IMR-90 (cell line): ENCODE data around the gene TM7SF2. TPM values are rescaled to one million over a fixed set of nuclear protein-coding genes. Genes with fewer than 3 reads are reported as not detected.

Experiments
- ATAC-seq: fragments of 200-7000 bp; cut with Tn5 transposase; 2 replicates; pipeline ENCODE4 v1.9.1; 2020; ENCODE audit warnings: low read depth, mild to moderate bottlenecking, moderate library complexity
- BruUV-seq: library from RNA; stranded (reverse); fragments of 400-500 nt; replicated peaks from 2 replicates; lab custom pipeline; 2021; lab: Mats Ljungman, UMichigan
- CTCF ChIA-PET: fragments of 300-600 bp; formaldehyde crosslinking; extraction: SDS; loops from one replicate; lab custom pipeline; 2021; ENCODE audit warnings: antibody characterized with exemption; lab: Yijun Ruan, JAX
- POLR2A ChIA-PET: fragments of 300-600 bp; sonication (Branson Sonifier 250); formaldehyde crosslinking; loops from one replicate; lab custom pipeline; 2022; ENCODE audit warnings: antibody characterized with exemption; ENCODE audit not compliant: unreplicated experiment; lab: Charles Lee
- DNase-seq: peaks from one replicate; pipeline ENCODE4 v3.0.0; 2013
- H2AFZ ChIP-seq: replicated peaks from 2 replicates; pipeline ENCODE3; 2013; ENCODE audit warnings: low read length, mild to moderate bottlenecking; ENCODE audit not compliant: poor library complexity
- H2AK5ac ChIP-seq: 2 replicates; pipeline ENCODE4 v1.6.1; 2013; ENCODE audit warnings: low read depth, low read length, inconsistent platforms
- H2AK9ac ChIP-seq: replicated peaks from 2 replicates; pipeline ENCODE3; 2013; ENCODE audit warnings: mild to moderate bottlenecking, low read depth, low read length, moderate library complexity; ENCODE audit not compliant: poor library complexity
- H2BK120ac ChIP-seq: 2 replicates; pipeline ENCODE4 v1.6.1; 2013; ENCODE audit warnings: low read depth, low read length, inconsistent platforms
- H2BK15ac ChIP-seq: 3 replicates; pipeline ENCODE4 v1.6.1; 2013; ENCODE audit warnings: low read depth, low read length, inconsistent platforms
- H2BK20ac ChIP-seq: 2 replicates; pipeline ENCODE4 v1.6.1; 2013; ENCODE audit warnings: low read depth, mild to moderate bottlenecking, inconsistent platforms, low read length, moderate library complexity
- H2BK5ac ChIP-seq: 2 replicates; pipeline ENCODE4 v1.6.1; 2013; ENCODE audit warnings: mild to moderate bottlenecking, low read depth, low read length, inconsistent platforms; ENCODE audit not compliant: poor library complexity, severe bottlenecking
- H3K14ac ChIP-seq: replicated peaks from 2 replicates; pipeline ENCODE4 v1.6.1; 2013; ENCODE audit warnings: low read depth, low read length, inconsistent platforms
- H3K18ac ChIP-seq: 2 replicates; pipeline ENCODE4 v1.6.1; 2013; ENCODE audit warnings: low read depth, low read length, control low read depth
- H3K23ac ChIP-seq: 2 replicates; pipeline ENCODE4 v1.6.1; 2013; ENCODE audit warnings: low read depth, low read length, inconsistent platforms
- H3K27ac ChIP-seq: 2 replicates; pipeline ENCODE4 v1.5.1; 2013; ENCODE audit warnings: mild to moderate bottlenecking, control low read depth, low read length; ENCODE audit not compliant: insufficient read depth
- H3K27me3 ChIP-seq: 2 replicates; pipeline ENCODE4 v1.6.1; 2013; ENCODE audit warnings: low read length; ENCODE audit not compliant: control insufficient read depth, insufficient read depth
- H3K36me3 ChIP-seq: 2 replicates; pipeline ENCODE4 v1.6.1; 2013; ENCODE audit warnings: low read length, mixed read lengths; ENCODE audit not compliant: control insufficient read depth, insufficient read depth
- H3K4ac ChIP-seq: 2 replicates; pipeline ENCODE4 v1.6.1; 2013; ENCODE audit warnings: low read depth, low read length, inconsistent platforms
- H3K4me1 ChIP-seq: 2 replicates; pipeline ENCODE4 v1.6.1; 2013; ENCODE audit warnings: low read length, mixed read lengths; ENCODE audit not compliant: control insufficient read depth, insufficient read depth
- H3K4me2 ChIP-seq: 2 replicates; pipeline ENCODE4 v1.6.1; 2013; ENCODE audit warnings: low read depth, mild to moderate bottlenecking, control low read depth, low read length, moderate library complexity
- H3K4me3 ChIP-seq: 2 replicates; pipeline ENCODE4 v1.5.1; 2013; ENCODE audit warnings: low read depth, mild to moderate bottlenecking, control low read depth, low read length, moderate library complexity; ENCODE audit not compliant: insufficient read depth
- H3K56ac ChIP-seq: 2 replicates; pipeline ENCODE4 v1.6.1; 2013; ENCODE audit warnings: low read length, inconsistent platforms; ENCODE audit not compliant: insufficient read depth; ENCODE audit errors: extremely low read depth
- H3K79me1 ChIP-seq, 2 experiments: 2 replicates each; pipeline ENCODE4 v1.6.1; 2013; ENCODE audit warnings: low read length in 2 of 2, inconsistent platforms in 1 of 2, low read depth in 1 of 2
- H3K9ac ChIP-seq: 2 replicates; pipeline ENCODE4 v1.6.1; 2013; ENCODE audit warnings: low read depth, low read length, control low read depth
- H3K9me1 ChIP-seq: 2 replicates; pipeline ENCODE4 v1.6.1; 2013; ENCODE audit warnings: low read length, inconsistent platforms; ENCODE audit not compliant: insufficient read depth
- H3K9me3 ChIP-seq: 2 replicates; pipeline ENCODE4 v1.6.1; 2013; ENCODE audit warnings: low read length; ENCODE audit not compliant: control insufficient read depth, insufficient read depth
- H4K20me1 ChIP-seq: 2 replicates; pipeline ENCODE4 v1.6.1; 2013; ENCODE audit warnings: low read length, inconsistent platforms; ENCODE audit not compliant: insufficient read depth
- H4K5ac ChIP-seq: 2 replicates; pipeline ENCODE4 v1.6.1; 2013; ENCODE audit warnings: mild to moderate bottlenecking, low read depth, low read length, control low read depth
- H4K8ac ChIP-seq, 2 experiments: 2 replicates each; pipeline ENCODE4 v1.6.1; 2013; ENCODE audit warnings: low read depth in 2 of 2, low read length in 2 of 2, control low read depth in 1 of 2, inconsistent platforms in 1 of 2
- H4K91ac ChIP-seq: 2 replicates; pipeline ENCODE4 v1.6.1; 2013; ENCODE audit warnings: low read depth, low read length, inconsistent platforms; ENCODE audit not compliant: insufficient read depth
- CEBPB ChIP-seq: IDR thresholded peaks from 2 replicates; pipeline ENCODE4 v1.6.1; 2012; ENCODE audit warnings: low read depth, low read length, improper control_type of control experiment
- CHD1 ChIP-seq: IDR thresholded peaks from 2 replicates; pipeline ENCODE4 v1.6.1; 2012; ENCODE audit warnings: low read depth, low read length, improper control_type of control experiment
- FOS ChIP-seq: fragments of 150-350 bp; IDR thresholded peaks from 2 replicates; pipeline ENCODE4 v1.6.1; 2016; ENCODE audit warnings: low read depth, low read length
- MAFK ChIP-seq: IDR thresholded peaks from 2 replicates; pipeline ENCODE4 v1.6.1; 2012; ENCODE audit warnings: low read depth, low read length, improper control_type of control experiment
- MAZ ChIP-seq: IDR thresholded peaks from 2 replicates; pipeline ENCODE4 v1.6.1; 2012; ENCODE audit warnings: low read depth, mild to moderate bottlenecking, low read length, improper control_type of control experiment, moderate library complexity, borderline replicate concordance
- MXI1 ChIP-seq: IDR thresholded peaks from 2 replicates; pipeline ENCODE4 v1.6.1; 2012; ENCODE audit warnings: low read depth, mild to moderate bottlenecking, low read length, moderate library complexity, borderline replicate concordance
- NFE2L2 ChIP-seq: fragments of 150-350 bp; IDR thresholded peaks from 2 replicates; pipeline ENCODE4 v1.6.1; 2016; ENCODE audit warnings: low read depth, mild to moderate bottlenecking, low read length
- RAD21 ChIP-seq: IDR thresholded peaks from 2 replicates; pipeline ENCODE4 v1.6.1; 2012; ENCODE audit warnings: low read length, improper control_type of control experiment
- RFX5 ChIP-seq: IDR thresholded peaks from 2 replicates; pipeline ENCODE4 v1.8.0; 2012; ENCODE audit warnings: low read depth, mild to moderate bottlenecking, low read length, moderate library complexity
- SMC3 ChIP-seq: fragments of 150-350 bp; IDR thresholded peaks from 2 replicates; pipeline ENCODE4 v1.6.1; 2016; ENCODE audit warnings: low read depth, mild to moderate bottlenecking, antibody characterized with exemption, low read length, moderate library complexity
- WGBS, 2 experiments: methylation state at CpG; one replicate each; pipeline versions ENCODE4 v1.1.5 to v1.1.7; 2013; ENCODE audit warnings: missing lambda C conversion rate in 2 of 2; ENCODE audit not compliant: insufficient read length in 1 of 2; ENCODE audit errors: extremely low coverage in 2 of 2; 5-methylcytosine and 5-hydroxymethylcytosine counted together
- dilution Hi-C: fragments of 300-500 bp; cut with HindIII; formaldehyde crosslinking; loops from one replicate; pipeline ENCODE4 v1.14.3; 2018; ENCODE audit warnings: low sequenced_read_pairs; ENCODE audit not compliant: unreplicated experiment
- in situ Hi-C: fragments of 300-500 bp; cut with MboI; formaldehyde crosslinking; loops from 3 replicates; pipeline ENCODE4 v1.14.3; 2019; ENCODE audit warnings: low sequenced_read_pairs, inconsistent platforms, mixed read lengths
- intact Hi-C: fragments of 100-400 bp; cut with micrococcal nuclease; formaldehyde crosslinking; loops from 2 replicates; pipeline ENCODE4 v1.10.0; 2022
- polyA plus RNA-seq, 3 experiments: library from polyadenylated mRNA; depleted of rRNA; stranded (reverse); fragments of >200 nt; gene quantifications; 2 replicates each; pipeline ENCODE4 v1.2.3, GENCODE V29; 2012; ENCODE audit warnings: low replicate concordance in 1 of 3
- total RNA-seq: library from RNA; depleted of rRNA; stranded (reverse); fragments of >200 nt; gene quantifications from 2 replicates; pipeline ENCODE4 v1.2.3, GENCODE V29; 2012
- TF ChIP-seq, protein P1 (sequence below): fragments of 150-350 bp; IDR thresholded peaks from 2 replicates; pipeline ENCODE4 v1.6.1; 2017; ENCODE audit warnings: mild to moderate bottlenecking, antibody characterized with exemption, low read length, low read depth
- TF ChIP-seq, protein P2 (sequence below): fragments of 150-350 bp; IDR thresholded peaks from 2 replicates; pipeline ENCODE4 v1.6.1; 2016; ENCODE audit warnings: low read depth, mild to moderate bottlenecking, low read length, moderate library complexity, borderline replicate concordance
- TF ChIP-seq, protein P3 (sequence below): conservative IDR thresholded peaks from 2 replicates; pipeline ENCODE4 v1.5.1; 2012; ENCODE audit warnings: mild to moderate bottlenecking, low read depth, low read length, improper control_type of control experiment

The TM7SF2 gene
- total and polyA plus RNA-seq, 2 of the 4 experiments (the other 2 are of a cell fraction), result 5.7 to 7.6 TPM

DNA sequence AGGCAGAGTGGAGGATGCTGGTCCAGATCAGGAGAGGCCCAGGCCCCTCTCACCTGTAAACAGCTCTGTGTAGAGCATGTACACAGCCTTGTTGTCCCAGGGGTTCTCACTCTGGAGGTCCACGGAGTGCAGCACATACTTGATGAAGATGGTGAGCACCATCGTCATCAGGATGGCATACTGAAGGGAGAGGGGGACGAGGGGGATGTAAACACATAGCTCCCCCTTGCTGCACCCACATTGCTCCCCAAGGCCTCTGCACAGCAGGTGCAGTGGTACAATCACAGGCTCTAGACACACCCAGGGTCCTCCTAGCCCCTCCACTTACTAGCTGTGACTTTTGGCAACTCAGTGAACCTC lies 19.7 kb downstream of the TM7SF2 start:
- ATAC-seq, result no peak
- Histone ChIP-seq H2AFZ (no peak overlapping the region), H3K56ac (no peak overlapping the region), H3K36me3 (peaks cover 61% of the 10 kb centered on the region), H2BK15ac (no peak overlapping the region), H2AK9ac (no peak overlapping the region), H3K18ac (no peak overlapping the region), H3K79me1 (peaks cover 24 to 55% of the 10 kb centered on the region in 2 experiments), H3K4me2 (no peak overlapping the region), H3K9me3 (no peaks in the 10 kb centered on the region), H3K4ac (no peak overlapping the region), H2BK5ac (no peak overlapping the region), H4K20me1 (peaks cover 37% of the 10 kb centered on the region), H4K8ac (no peak overlapping the region), H3K4me1 (peaks cover 6% of the 10 kb centered on the region; the same call in 1 of the 2 replicates), H3K27ac (no peak overlapping the region), H3K4me3 (no peak overlapping the region), H2AK5ac (no peak overlapping the region), H4K5ac (no peak overlapping the region), H4K91ac (no peak overlapping the region), H3K27me3 (no peaks in the 10 kb centered on the region), H3K9ac (no peak overlapping the region), H2BK120ac (no peak overlapping the region), H3K9me1 (peaks cover 17% of the 10 kb centered on the region), H2BK20ac (no peak overlapping the region), H3K14ac (no peak overlapping the region), H3K23ac (no peak overlapping the region)
- POLR2A ChIA-PET, result interaction anchor here (1.0 kb wide), 1 partner anchor 10 kb away, joined by 3 read pairs; the partner anchor contains the start of genes FAU and MRPL49
- TF ChIP-seq RAD21 (no peak), MAZ (no peak), CEBPB (no peak), FOS (no peak), CHD1 (no peak), SMC3 (no peak), NFE2L2 (no peak), MAFK (no peak), RFX5 (no peak), MXI1 (no peak)
- TF ChIP-seq, protein P1, sequence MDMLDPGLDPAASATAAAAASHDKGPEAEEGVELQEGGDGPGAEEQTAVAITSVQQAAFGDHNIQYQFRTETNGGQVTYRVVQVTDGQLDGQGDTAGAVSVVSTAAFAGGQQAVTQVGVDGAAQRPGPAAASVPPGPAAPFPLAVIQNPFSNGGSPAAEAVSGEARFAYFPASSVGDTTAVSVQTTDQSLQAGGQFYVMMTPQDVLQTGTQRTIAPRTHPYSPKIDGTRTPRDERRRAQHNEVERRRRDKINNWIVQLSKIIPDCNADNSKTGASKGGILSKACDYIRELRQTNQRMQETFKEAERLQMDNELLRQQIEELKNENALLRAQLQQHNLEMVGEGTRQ, result no peak
- TF ChIP-seq, protein P2, sequence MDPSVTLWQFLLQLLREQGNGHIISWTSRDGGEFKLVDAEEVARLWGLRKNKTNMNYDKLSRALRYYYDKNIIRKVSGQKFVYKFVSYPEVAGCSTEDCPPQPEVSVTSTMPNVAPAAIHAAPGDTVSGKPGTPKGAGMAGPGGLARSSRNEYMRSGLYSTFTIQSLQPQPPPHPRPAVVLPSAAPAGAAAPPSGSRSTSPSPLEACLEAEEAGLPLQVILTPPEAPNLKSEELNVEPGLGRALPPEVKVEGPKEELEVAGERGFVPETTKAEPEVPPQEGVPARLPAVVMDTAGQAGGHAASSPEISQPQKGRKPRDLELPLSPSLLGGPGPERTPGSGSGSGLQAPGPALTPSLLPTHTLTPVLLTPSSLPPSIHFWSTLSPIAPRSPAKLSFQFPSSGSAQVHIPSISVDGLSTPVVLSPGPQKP, result no peak
- TF ChIP-seq, protein P3, sequence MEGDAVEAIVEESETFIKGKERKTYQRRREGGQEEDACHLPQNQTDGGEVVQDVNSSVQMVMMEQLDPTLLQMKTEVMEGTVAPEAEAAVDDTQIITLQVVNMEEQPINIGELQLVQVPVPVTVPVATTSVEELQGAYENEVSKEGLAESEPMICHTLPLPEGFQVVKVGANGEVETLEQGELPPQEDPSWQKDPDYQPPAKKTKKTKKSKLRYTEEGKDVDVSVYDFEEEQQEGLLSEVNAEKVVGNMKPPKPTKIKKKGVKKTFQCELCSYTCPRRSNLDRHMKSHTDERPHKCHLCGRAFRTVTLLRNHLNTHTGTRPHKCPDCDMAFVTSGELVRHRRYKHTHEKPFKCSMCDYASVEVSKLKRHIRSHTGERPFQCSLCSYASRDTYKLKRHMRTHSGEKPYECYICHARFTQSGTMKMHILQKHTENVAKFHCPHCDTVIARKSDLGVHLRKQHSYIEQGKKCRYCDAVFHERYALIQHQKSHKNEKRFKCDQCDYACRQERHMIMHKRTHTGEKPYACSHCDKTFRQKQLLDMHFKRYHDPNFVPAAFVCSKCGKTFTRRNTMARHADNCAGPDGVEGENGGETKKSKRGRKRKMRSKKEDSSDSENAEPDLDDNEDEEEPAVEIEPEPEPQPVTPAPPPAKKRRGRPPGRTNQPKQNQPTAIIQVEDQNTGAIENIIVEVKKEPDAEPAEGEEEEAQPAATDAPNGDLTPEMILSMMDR, result no peak
- no peak for DNase-seq
- intact Hi-C loops, result no loop called here
- no TSS peak for BruUV-seq
- CTCF ChIA-PET, result no interaction called here
- dilution Hi-C loops, result no loop called here
- in situ Hi-C loops, result no loop called here
- WGBS, 2 experiments, result no CpG with 5 or more reads among the region's 3 CpGs
